ENCODE results near the gene SDCCAG8.
A peak's percentile ranks its signal among the peaks of the same experiment; 100 is the strongest.
"Not testable (repeated sequence)": the region's sequence is repeated elsewhere in the genome, so short reads cannot be mapped to it uniquely, and the experiment has no call there.

SDCCAG8 gene

GRCh38 chr1:243255791-243256512 lies at the start of gene SDCCAG8:
TSS of gene SDCCAG8 (plus strand) at chr1:243256041. CDS start at chr1:243256174, 133 bp downstream.
- peak; percentile 82 for TF ChIP-seq POLR2A (IDR thresholded peaks at IDR 0.05; ENCODE audit: low read length)
- TF ChIP-seq GATA1 (IDR thresholded peaks at IDR 0.05; ENCODE audit: low read depth, low read length), result no peak
- DNase-seq, result peak; percentile 98 to 99

- not testable (repeated sequence) for DNase-seq
These were observed 43.9 kb upstream of the SDCCAG8 start for GRCh38 chr1:243211984-243212383.

GRCh38 chr1:243213045-243213787 lies 42.6 kb upstream of the SDCCAG8 start:
- peak in 1 of 2 experiments; percentile 9 for DNase-seq

GRCh38 chr1:243215276-243215875 lies 40.5 kb upstream of the SDCCAG8 start:
- DNase-seq, result not testable (repeated sequence)

More at GRCh38 chr1:243213045-243213787, 42.6 kb upstream of the SDCCAG8 start:
- TF ChIP-seq GATA1 (IDR thresholded peaks at IDR 0.05; ENCODE audit: low read depth, low read length), result no peak

- no peak for TF ChIP-seq GATA1 (IDR thresholded peaks at IDR 0.05; ENCODE audit: low read depth, low read length)
These were observed 39.1 kb upstream of the SDCCAG8 start for GRCh38 chr1:243216741-243217140.

GRCh38 chr1:243217349-243217748 lies 38.5 kb upstream of the SDCCAG8 start:
- DNase-seq, result no peak
- TF ChIP-seq GATA1 (IDR thresholded peaks at IDR 0.05; ENCODE audit: low read depth, low read length) (no peak), POLR2A (IDR thresholded peaks at IDR 0.05; ENCODE audit: low read length) (no peak)

More at GRCh38 chr1:243216741-243217140, 39.1 kb upstream of the SDCCAG8 start:
- DNase-seq, result no peak

- TF ChIP-seq POLR2A (IDR thresholded peaks at IDR 0.05; ENCODE audit: low read length) (no peak), GATA1 (IDR thresholded peaks at IDR 0.05; ENCODE audit: low read depth, low read length) (no peak)
- DNase-seq, result no peak
These were observed 37.8 kb upstream of the SDCCAG8 start for GRCh38 chr1:243218059-243218458.

GRCh38 chr1:243227622-243228021 lies 28.2 kb upstream of the SDCCAG8 start:
- TF ChIP-seq GATA1 (IDR thresholded peaks at IDR 0.05; ENCODE audit: low read depth, low read length) (no peak), POLR2A (IDR thresholded peaks at IDR 0.05; ENCODE audit: low read length) (no peak)
- DNase-seq, result no peak

- TF ChIP-seq GATA1 (IDR thresholded peaks at IDR 0.05; ENCODE audit: low read depth, low read length) (no peak), POLR2A (IDR thresholded peaks at IDR 0.05; ENCODE audit: low read length) (no peak)
- DNase-seq, result no peak
These were observed 26.3 kb upstream of the SDCCAG8 start for GRCh38 chr1:243229526-243229925.

GRCh38 chr1:243230914-243231313 lies 24.9 kb upstream of the SDCCAG8 start:
- peak; percentile 28 to 54 for DNase-seq
- TF ChIP-seq GATA1 (IDR thresholded peaks at IDR 0.05; ENCODE audit: low read depth, low read length) (no peak), POLR2A (IDR thresholded peaks at IDR 0.05; ENCODE audit: low read length) (no peak)

- no peak for DNase-seq
These were observed 21.9 kb upstream of the SDCCAG8 start for GRCh38 chr1:243233908-243234307.

GRCh38 chr1:243234978-243235647 lies 20.7 kb upstream of the SDCCAG8 start:
- TF ChIP-seq GATA1 (IDR thresholded peaks at IDR 0.05; ENCODE audit: low read depth, low read length) (no peak), POLR2A (IDR thresholded peaks at IDR 0.05; ENCODE audit: low read length) (no peak)
- DNase-seq, result no peak

More at GRCh38 chr1:243233908-243234307, 21.9 kb upstream of the SDCCAG8 start:
- TF ChIP-seq POLR2A (IDR thresholded peaks at IDR 0.05; ENCODE audit: low read length) (no peak), GATA1 (IDR thresholded peaks at IDR 0.05; ENCODE audit: low read depth, low read length) (no peak)

- no peak for DNase-seq
- no peak for TF ChIP-seq POLR2A (IDR thresholded peaks at IDR 0.05; ENCODE audit: low read length)
- no peak for TF ChIP-seq GATA1 (IDR thresholded peaks at IDR 0.05; ENCODE audit: low read depth, low read length)
These were observed 19.1 kb upstream of the SDCCAG8 start for GRCh38 chr1:243236604-243237252.

- TF ChIP-seq POLR2A (IDR thresholded peaks at IDR 0.05; ENCODE audit: low read length) (no peak), GATA1 (IDR thresholded peaks at IDR 0.05; ENCODE audit: low read depth, low read length) (no peak)
- no peak for DNase-seq
These were observed 11.4 kb upstream of the SDCCAG8 start for GRCh38 chr1:243244432-243244841.

All from erythroblast (primary cell).